LoVo (cell line): ENCODE results near the gene SARDH.
"Not testable (repeated sequence)": the region's sequence is repeated elsewhere in the genome, so short reads cannot be mapped to it uniquely, and the experiment has no call there.

Experiments used
- DNase-seq: peaks from one replicate; pipeline ENCODE4 v3.0.0-alpha.2; 2016; ENCODE audit warnings: low spot score

Gene SARDH

GRCh38 chr9:133775951-133776905, 38.1 kb upstream of the SARDH start:
- no peak for DNase-seq

- DNase-seq, result no peak
Observed at GRCh38 chr9:133775291-133775690, 37.1 kb upstream of the SARDH start.

- DNase-seq, result no peak
Observed at GRCh38 chr9:133774799-133775198, 36.6 kb upstream of the SARDH start.

- no peak for DNase-seq
Observed at GRCh38 chr9:133773889-133774655, 35.9 kb upstream of the SARDH start.

GRCh38 chr9:133772581-133772980, 34.4 kb upstream of the SARDH start:
- DNase-seq, result no peak

GRCh38 chr9:133771486-133772482, 33.6 kb upstream of the SARDH start:
- no peak for DNase-seq

GRCh38 chr9:133770076-133770777, 32.1 kb upstream of the SARDH start:
- no peak for DNase-seq

GRCh38 chr9:133769511-133770075, 31.4 kb upstream of the SARDH start:
- DNase-seq, result no peak

GRCh38 chr9:133768859-133769510, 30.8 kb upstream of the SARDH start:
- no peak for DNase-seq

GRCh38 chr9:133768371-133768858, 30.3 kb upstream of the SARDH start:
- DNase-seq, result no peak

GRCh38 chr9:133767625-133768024, 29.5 kb upstream of the SARDH start:
- no peak for DNase-seq

GRCh38 chr9:133767008-133767407, 28.9 kb upstream of the SARDH start:
- no peak for DNase-seq

GRCh38 chr9:133766234-133766633, 28.1 kb upstream of the SARDH start:
- DNase-seq, result not testable (repeated sequence)

- no peak for DNase-seq
Observed at GRCh38 chr9:133763272-133764183, 25.4 kb upstream of the SARDH start.

- DNase-seq, result no peak
Observed at GRCh38 chr9:133762488-133763271, 24.5 kb upstream of the SARDH start.

GRCh38 chr9:133761641-133762248, 23.6 kb upstream of the SARDH start:
- DNase-seq, result no peak

- DNase-seq, result no peak
Observed at GRCh38 chr9:133760713-133761290, 22.6 kb upstream of the SARDH start.
